Liver (tissue), 3 donors: ENCODE data around the gene PNKD.

ENCODE experiments used
- FOXA1 ChIP-seq: IDR thresholded peaks from 2 replicates; pipeline ENCODE4 v1.6.1; 2016; ENCODE audit warnings: antibody characterized with exemption
- FOXA2 ChIP-seq: IDR thresholded peaks from 2 replicates; pipeline ENCODE4 v1.6.1; 2016; ENCODE audit warnings: antibody characterized with exemption
- GABPA ChIP-seq, 2 donors: IDR thresholded peaks in 1 of 2; conservative IDR thresholded peaks in 1 of 2; 2 replicates each; pipeline ENCODE4 v1.6.1; 2016; ENCODE audit warnings: antibody characterized with exemption in 2 of 2, mild to moderate bottlenecking in 1 of 2, moderate library complexity in 1 of 2
- JUND ChIP-seq, 2 donors: IDR thresholded peaks; 2 replicates each; pipeline ENCODE4 v1.6.1; 2016; ENCODE audit warnings: antibody characterized with exemption in 2 of 2
- RAD21 ChIP-seq, 2 donors: IDR thresholded peaks; 2 replicates each; pipeline ENCODE4 v1.6.1; 2016; ENCODE audit warnings: antibody characterized with exemption in 2 of 2, mild to moderate bottlenecking in 2 of 2
- RXRA ChIP-seq, 2 donors: IDR thresholded peaks; 2 replicates each; pipeline ENCODE4 v1.6.1; 2017 to 2018; ENCODE audit warnings: antibody characterized with exemption in 2 of 2, mild to moderate bottlenecking in 1 of 2
- SP1 ChIP-seq: IDR thresholded peaks from 2 replicates; pipeline ENCODE4 v1.6.1; 2018; ENCODE audit warnings: antibody characterized with exemption, mild to moderate bottlenecking
- TAF1 ChIP-seq: conservative IDR thresholded peaks from 2 replicates; pipeline ENCODE4 v1.6.1; 2016; ENCODE audit warnings: antibody characterized with exemption, mild to moderate bottlenecking
- YY1 ChIP-seq: IDR thresholded peaks from 2 replicates; pipeline ENCODE4 v1.6.1; 2016; ENCODE audit warnings: antibody characterized with exemption, mild to moderate bottlenecking
- TF ChIP-seq, protein P1 (sequence below): fragments of 150-350 bp; IDR thresholded peaks from 2 replicates; pipeline ENCODE4 v1.5.1; 2017; ENCODE audit warnings: improper control_type of control experiment, low read depth, low read length; ENCODE audit not compliant: missing input control
- TF ChIP-seq, protein P2 (sequence below): IDR thresholded peaks from 2 replicates; pipeline ENCODE4 v1.6.1; 2016; ENCODE audit warnings: antibody characterized with exemption
- TF ChIP-seq, protein P3 (sequence below): IDR thresholded peaks from 2 replicates; pipeline ENCODE4 v1.6.1; 2016; ENCODE audit warnings: antibody characterized with exemption, mild to moderate bottlenecking
- TF ChIP-seq, protein P4 (sequence below): IDR thresholded peaks from 2 replicates; pipeline ENCODE4 v1.6.1; 2016; ENCODE audit warnings: antibody characterized with exemption
- TF ChIP-seq, protein P5 (sequence below): IDR thresholded peaks from 2 replicates; pipeline ENCODE4 v1.6.1; 2016; ENCODE audit warnings: antibody characterized with exemption
- donor health status: healthy.
- donor health status: healthy.

DNA sequence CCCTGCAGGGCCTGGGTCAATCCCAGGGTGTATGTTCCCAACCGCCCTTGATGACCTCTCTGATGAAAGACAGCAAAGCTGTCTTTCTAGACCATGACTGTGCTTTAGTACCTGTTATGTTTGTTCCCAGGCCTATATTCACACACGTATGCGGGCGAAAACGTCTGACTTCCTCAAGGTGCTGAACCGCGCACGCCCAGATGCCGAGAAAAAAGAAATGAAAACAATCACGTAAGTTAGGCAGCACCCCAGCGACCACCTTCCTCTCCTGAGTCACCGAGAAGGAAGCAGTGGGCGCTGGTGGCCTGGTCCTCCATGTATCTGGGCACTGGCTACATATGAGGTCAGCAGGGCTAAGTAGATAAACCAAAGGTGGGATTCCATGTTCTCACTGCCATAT lies 20.6 kb upstream of the PNKD start:
- TF ChIP-seq, protein P1, sequence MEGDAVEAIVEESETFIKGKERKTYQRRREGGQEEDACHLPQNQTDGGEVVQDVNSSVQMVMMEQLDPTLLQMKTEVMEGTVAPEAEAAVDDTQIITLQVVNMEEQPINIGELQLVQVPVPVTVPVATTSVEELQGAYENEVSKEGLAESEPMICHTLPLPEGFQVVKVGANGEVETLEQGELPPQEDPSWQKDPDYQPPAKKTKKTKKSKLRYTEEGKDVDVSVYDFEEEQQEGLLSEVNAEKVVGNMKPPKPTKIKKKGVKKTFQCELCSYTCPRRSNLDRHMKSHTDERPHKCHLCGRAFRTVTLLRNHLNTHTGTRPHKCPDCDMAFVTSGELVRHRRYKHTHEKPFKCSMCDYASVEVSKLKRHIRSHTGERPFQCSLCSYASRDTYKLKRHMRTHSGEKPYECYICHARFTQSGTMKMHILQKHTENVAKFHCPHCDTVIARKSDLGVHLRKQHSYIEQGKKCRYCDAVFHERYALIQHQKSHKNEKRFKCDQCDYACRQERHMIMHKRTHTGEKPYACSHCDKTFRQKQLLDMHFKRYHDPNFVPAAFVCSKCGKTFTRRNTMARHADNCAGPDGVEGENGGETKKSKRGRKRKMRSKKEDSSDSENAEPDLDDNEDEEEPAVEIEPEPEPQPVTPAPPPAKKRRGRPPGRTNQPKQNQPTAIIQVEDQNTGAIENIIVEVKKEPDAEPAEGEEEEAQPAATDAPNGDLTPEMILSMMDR: no peak
- TF ChIP-seq, protein P2, sequence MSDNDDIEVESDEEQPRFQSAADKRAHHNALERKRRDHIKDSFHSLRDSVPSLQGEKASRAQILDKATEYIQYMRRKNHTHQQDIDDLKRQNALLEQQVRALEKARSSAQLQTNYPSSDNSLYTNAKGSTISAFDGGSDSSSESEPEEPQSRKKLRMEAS: no peak
- TF ChIP-seq, protein P3, sequence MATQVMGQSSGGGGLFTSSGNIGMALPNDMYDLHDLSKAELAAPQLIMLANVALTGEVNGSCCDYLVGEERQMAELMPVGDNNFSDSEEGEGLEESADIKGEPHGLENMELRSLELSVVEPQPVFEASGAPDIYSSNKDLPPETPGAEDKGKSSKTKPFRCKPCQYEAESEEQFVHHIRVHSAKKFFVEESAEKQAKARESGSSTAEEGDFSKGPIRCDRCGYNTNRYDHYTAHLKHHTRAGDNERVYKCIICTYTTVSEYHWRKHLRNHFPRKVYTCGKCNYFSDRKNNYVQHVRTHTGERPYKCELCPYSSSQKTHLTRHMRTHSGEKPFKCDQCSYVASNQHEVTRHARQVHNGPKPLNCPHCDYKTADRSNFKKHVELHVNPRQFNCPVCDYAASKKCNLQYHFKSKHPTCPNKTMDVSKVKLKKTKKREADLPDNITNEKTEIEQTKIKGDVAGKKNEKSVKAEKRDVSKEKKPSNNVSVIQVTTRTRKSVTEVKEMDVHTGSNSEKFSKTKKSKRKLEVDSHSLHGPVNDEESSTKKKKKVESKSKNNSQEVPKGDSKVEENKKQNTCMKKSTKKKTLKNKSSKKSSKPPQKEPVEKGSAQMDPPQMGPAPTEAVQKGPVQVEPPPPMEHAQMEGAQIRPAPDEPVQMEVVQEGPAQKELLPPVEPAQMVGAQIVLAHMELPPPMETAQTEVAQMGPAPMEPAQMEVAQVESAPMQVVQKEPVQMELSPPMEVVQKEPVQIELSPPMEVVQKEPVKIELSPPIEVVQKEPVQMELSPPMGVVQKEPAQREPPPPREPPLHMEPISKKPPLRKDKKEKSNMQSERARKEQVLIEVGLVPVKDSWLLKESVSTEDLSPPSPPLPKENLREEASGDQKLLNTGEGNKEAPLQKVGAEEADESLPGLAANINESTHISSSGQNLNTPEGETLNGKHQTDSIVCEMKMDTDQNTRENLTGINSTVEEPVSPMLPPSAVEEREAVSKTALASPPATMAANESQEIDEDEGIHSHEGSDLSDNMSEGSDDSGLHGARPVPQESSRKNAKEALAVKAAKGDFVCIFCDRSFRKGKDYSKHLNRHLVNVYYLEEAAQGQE: no peak
- TF ChIP-seq YY1 (no peak), RAD21 (IDR thresholded peaks at IDR 0.05) (no peak), TAF1 (no peak), GABPA (IDR thresholded peaks at IDR 0.05 in 1 of 2, conservative IDR thresholded peaks at IDR 0.05 in 1 of 2) (no peak), JUND (IDR thresholded peaks at IDR 0.05) (no peak), RXRA (IDR thresholded peaks at IDR 0.05) (no peak), FOXA2 (no peak), SP1 (no peak), FOXA1 (no peak)
- TF ChIP-seq, protein P4, sequence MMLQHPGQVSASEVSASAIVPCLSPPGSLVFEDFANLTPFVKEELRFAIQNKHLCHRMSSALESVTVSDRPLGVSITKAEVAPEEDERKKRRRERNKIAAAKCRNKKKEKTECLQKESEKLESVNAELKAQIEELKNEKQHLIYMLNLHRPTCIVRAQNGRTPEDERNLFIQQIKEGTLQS: no peak
- TF ChIP-seq, protein P5, sequence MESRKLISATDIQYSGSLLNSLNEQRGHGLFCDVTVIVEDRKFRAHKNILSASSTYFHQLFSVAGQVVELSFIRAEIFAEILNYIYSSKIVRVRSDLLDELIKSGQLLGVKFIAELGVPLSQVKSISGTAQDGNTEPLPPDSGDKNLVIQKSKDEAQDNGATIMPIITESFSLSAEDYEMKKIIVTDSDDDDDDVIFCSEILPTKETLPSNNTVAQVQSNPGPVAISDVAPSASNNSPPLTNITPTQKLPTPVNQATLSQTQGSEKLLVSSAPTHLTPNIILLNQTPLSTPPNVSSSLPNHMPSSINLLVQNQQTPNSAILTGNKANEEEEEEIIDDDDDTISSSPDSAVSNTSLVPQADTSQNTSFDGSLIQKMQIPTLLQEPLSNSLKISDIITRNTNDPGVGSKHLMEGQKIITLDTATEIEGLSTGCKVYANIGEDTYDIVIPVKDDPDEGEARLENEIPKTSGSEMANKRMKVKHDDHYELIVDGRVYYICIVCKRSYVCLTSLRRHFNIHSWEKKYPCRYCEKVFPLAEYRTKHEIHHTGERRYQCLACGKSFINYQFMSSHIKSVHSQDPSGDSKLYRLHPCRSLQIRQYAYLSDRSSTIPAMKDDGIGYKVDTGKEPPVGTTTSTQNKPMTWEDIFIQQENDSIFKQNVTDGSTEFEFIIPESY: no peak
